Bone marrow (tissue), 2 donors: ENCODE results near the gene UCN2.
"Not testable (repeated sequence)": the region's sequence is repeated elsewhere in the genome, so short reads cannot be mapped to it uniquely, and the experiment has no call there.

Source experiments
- DNase-seq, 2 donors: peaks; one replicate each; lab custom pipeline; 2025; lab: John Stamatoyannopoulos, UW

Gene UCN2

DNA sequence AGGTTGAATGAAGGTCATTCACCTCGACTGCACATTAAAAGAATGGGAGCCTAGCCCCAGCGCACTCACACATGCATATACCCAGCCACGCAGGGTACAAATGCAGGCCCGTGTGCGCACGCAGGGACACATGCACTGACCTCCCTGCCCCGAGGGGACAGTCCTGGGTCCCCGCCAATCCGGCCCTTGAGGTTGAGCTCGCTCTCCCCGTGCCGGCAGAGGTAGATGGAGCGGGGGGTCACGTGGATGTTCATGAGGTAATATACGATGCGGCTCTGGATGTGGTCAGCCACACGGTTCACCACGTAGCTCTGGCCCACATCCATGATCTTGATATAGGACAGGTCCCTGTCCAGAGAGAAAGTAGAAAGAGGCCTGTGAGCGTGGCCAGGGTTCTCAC is 27.5 kb downstream of the UCN2 start:
- no peak for DNase-seq

DNA sequence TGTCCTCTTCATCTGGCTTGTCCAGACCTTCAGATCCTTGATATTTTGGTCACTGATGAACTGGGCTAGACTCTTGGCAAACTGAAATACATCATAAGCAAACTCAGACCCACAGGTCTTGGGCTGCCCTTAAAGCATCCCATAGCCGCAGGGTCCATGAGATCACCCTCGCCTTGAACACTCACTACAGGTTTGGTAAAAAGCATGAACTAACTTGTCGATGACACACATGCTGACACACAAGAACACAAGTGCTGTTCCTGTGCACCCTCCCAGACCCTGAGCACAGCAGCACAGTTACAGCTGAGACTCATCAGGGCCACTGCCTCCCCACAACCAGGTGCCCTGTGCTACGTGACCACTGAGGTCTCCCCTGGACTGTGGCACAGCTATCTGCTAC is 28.0 kb downstream of the UCN2 start:
- DNase-seq = no peak

DNA sequence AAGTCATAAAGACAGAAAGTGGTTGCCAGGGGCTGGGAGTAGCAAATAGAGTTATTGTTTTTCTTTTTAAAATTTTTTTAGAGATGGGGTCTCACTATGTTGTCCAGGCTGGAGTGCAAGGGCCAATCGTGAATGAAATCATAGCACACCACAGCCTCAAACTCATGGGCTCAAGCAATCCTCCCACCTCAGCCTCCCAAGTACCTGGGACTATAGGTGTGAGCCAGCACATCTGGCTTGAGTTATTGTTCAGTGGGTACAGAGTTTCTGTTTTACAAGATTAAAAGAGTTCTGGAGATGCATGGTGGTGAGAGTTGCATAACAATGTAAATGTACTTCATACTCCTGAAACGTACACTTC is 30.6 kb downstream of the UCN2 start:
- no peak for DNase-seq

DNA sequence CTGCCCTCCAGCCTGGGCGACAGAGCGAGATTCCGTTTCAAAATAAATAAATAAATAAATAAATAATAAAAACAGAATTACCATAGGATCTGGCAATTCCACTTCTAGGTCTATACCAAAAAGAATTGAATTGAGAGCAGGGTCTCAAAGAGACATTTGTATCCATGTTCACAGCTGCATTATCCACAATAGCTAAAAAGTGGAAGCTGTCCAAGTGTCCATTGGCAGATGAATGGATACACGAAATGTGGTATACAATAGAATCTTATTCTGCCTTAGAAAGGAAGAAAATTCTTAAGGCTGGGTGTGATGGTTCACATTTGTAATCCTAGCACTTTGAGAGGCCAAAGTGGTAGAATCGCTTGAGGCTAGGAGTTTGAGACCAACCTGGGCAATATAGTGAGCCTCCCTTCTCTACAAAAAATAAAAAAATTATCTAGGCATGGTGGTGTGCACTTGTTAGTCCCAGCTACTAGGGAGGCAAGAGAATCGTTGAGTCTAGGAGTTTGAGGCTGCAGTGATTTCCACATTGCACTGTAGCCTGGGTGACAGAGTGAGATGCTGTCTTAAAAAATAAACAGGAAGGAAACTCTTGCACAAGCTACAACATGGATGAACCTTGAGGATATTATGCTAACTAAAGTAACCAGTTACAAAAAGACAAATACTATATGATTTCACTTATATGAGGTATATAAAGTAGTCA is 31.2 kb downstream of the UCN2 start:
- no peak for DNase-seq

DNA sequence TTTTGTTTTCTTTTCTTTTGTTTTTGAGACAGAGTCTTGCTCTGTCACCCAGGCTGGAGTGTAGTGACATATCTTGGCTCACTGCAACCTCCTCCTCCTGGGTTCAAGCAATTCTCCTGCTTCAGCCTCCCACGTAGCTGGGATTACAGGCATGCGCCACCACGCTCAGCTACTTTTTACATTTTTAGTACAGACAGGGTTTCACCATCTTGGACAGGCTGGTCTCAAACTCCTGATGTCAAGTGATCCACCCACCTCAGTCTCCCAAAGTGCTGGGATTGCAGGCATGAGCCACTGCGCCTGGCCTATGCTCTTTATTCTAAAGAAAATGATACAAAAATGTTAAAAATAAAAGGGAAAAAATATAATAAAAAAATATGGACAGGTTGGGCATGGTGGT is 32.9 kb downstream of the UCN2 start:
- not testable (repeated sequence) for DNase-seq

DNA sequence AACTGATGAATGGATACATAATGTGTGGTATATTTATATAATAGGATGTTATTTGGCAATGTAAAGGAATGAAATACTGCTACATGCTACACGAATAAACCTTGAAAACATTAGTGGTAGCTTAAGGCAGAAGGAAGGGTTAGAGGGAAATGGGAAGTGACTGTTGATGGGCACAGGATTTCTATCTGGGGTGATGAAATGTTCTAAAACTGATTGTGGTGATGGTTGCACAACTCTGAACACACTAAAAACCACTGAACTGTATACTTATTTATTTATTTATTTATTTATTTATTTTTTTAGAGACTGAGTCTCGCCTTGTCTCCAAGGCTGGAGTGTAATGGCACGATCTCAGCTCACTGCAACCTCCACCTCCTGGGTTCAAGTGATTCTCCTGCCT is 34.8 kb downstream of the UCN2 start:
- DNase-seq = no peak

DNA sequence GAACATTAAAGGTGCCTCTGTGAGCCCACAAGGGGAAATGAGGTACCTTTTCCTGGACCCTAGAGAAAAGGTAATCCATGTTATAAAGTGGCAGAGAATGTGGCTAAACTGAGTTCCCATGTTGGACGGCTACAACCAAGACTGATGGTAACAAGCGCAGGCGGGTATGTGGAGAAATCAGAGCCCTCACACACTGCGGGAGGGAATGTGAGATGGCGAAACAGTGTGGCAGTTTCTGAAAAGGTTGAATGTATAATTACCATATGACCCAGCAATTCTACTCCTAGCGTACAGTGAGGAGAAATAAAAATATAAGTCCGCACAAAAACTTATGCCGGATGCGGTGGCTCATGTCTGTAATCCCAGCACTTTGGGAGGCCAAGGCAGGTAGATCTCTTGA is 35.5 kb downstream of the UCN2 start:
- no peak for DNase-seq

DNA sequence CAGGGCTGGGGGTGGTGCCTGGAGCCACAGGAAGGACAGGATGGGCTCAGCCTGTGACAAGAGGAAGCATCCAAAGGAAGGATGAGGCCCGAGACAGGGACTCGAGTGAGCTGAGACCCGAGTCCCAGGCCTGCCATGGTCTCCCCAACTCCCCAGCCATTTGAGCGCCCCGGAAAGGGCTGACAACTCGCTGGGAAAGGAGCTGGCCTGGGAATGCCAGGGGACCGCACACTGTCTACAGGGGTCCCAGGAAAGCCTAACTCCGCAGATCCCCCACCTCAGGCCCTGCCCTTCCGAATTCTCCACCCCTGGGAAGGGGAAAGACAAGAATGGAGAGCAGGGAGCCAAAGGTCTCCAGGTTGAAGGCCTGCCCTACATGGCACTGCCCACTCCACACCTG is 38.6 kb downstream of the UCN2 start:
- no peak for DNase-seq

DNA sequence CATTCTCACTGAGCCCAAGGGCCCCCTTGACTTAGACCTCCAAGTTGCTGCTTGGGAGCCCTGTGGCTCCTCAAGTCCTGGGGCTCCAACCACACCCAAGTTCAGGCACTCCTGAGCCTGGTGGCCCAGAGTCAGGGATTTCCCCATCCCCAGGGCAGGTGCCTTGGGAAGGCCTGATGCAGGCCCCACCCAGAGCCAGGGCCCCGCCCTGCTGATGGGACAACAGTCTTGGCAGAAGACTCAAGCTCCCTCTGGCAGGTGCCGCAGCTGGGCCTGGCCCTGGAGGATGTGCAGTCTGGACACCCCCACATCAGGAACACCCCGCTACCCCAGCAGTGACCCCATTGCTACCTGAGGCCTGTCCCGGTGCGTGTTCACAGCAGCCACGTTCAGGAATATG is 41.9 kb downstream of the UCN2 start:
- DNase-seq = no peak

DNA sequence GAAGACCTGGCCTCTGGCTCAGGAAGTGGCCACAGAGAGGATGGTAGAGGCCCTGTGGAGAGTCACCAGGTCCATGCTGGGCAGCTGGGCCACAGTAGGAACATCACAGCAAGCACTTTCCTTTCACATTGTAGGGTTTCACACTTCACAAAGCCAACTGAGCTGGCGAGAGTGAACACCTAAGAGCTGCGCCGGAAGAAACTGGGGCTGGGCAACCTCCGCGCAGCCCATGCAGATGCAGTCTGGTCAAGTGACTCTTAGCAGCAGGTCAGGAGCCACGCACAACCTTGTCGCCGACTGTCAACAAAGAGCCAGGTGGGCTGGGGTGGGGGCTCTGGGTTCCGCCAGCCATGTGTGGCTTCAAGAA is 44.3 kb downstream of the UCN2 start:
- no peak for DNase-seq

DNA sequence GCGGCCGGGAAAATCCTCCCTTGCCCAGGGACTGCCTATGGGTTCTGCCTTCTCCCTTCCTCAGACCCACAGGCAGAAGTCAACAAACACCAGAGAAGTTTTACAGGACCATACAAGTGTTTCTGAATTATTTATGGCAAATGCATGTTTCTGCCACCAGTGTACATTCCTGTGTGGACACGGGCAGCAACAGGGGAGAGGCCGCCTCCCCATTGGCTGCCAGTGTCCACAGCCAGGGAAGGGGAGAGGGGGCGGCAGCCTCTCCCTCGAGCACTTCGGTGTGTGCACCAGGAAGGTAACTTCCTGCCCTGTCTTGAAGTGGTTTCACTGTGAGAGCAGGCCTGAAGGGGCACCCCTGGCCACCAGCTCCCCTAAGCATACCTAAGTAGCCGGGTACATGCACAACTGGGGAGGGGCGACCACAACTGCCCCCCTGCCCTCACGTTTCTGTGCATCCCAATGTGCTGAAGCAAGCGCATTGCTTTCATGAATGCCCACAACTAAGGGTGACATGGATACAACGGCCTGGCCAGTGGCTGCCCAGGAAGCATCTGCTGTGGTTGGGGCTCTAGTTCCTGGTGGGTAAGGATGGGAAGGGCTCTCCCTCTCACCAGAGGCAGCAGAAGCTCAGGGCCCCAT is 44.8 kb downstream of the UCN2 start:
- no peak for DNase-seq

DNA sequence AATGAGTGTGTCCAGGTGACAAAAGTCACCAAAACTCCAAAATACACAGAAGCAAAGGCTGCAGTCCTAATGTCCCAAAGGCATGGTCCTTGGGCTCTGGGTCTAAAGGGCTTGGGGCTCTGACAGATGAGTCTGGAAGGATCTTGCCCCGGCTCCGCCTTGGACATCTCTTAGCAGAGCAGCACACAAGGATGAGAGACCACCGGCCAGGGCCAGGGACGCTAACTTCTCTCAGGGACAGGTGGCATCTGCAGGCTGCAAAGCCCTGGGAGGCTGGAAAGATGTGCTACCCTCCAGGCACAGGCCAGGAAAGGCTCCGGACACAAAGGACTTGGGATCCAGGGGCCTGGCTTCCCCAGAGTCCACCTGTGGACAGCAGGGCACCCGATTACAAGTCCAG is 45.5 kb downstream of the UCN2 start:
- DNase-seq = no peak

DNA sequence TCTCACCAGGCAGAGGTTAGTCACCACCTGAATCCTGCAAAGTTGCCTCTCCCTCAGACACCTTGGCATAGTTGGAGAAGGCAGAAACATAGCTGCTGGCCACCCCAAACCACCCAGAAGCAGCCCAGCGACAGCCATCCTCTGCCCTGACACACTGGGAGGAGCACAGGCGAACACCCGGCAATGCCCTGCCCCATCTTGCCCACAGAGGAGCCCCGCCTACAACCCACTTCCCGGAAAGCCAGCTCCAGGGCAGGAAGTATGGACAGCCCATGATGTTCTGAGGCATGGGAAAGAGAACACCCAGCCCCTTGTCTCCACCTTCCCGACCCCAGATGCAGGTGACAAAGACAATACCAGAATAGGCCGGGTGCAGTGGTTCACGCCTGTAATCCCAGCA is 47.0 kb downstream of the UCN2 start:
- DNase-seq = no peak

DNA sequence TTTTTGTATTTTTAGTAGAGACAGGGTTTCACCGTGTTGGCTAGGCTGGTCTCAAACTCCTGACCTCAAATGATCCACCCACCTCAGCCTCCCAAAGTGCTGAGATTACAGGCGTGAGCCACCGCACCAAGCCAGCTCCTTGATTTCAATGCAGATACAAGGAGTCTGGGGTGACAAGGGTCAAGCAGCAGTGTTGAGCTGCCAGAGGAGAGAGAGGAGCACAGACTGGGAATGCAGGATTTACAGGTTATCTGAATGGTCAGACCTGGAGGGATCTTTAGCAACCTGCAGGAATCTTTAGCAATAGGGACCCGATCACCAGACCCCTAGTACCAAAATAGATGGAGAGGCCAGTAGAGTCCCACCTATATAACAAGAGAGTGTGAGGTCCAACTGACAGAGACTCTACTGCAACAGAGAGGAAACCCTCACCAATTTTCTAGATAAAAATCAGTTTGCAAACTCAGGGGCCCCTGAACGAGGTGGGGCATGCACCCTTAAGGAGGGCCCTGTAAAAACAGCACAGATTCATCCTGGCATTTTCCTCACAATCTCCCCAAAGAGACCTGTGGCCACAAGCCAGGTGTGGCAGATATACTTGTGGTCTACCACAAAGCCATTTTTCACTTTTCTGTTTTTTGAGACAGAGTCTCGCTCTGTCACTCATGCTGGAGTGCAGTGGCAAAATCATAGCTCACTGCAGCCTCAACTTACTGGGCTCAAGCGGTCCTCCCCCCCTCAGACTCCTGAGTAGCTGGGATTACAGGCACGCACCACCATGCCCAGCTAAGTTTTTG is 49.0 kb downstream of the UCN2 start:
- DNase-seq = no peak
